Measurements from ENCODE around the gene APOL3.
"Not testable (repeated sequence)": the region's sequence is repeated elsewhere in the genome, so short reads cannot be mapped to it uniquely, and the experiment has no call there.

Gene APOL3

GRCh38 chr22:36160499-36160942, at the start of gene APOL3:
Gene APOL3 (minus strand): TSS chr22:36160755. CDS start chr22:36149055, 11,700 bp downstream.
- peak; percentile 66 for DNase-seq (ENCODE audit: low read depth)

GRCh38 chr22:36210224-36210623, 49.7 kb upstream of the APOL3 start:
- no peak for DNase-seq (ENCODE audit: low read depth)

- not testable (repeated sequence) for DNase-seq (ENCODE audit: low read depth)
Observed at GRCh38 chr22:36209488-36209908, 48.9 kb upstream of the APOL3 start.

GRCh38 chr22:36208914-36209313, 48.4 kb upstream of the APOL3 start:
- no peak for DNase-seq (ENCODE audit: low read depth)

- DNase-seq (ENCODE audit: low read depth) = no peak
Observed at GRCh38 chr22:36208162-36208765, 47.7 kb upstream of the APOL3 start.

- DNase-seq (ENCODE audit: low read depth) = no peak
Observed at GRCh38 chr22:36206255-36206654, 45.7 kb upstream of the APOL3 start.

- not testable (repeated sequence) for DNase-seq (ENCODE audit: low read depth)
Observed at GRCh38 chr22:36205573-36205972, 45.0 kb upstream of the APOL3 start.

GRCh38 chr22:36204632-36205015, 44.1 kb upstream of the APOL3 start:
- no peak for DNase-seq (ENCODE audit: low read depth)

- DNase-seq (ENCODE audit: low read depth) = no peak
Observed at GRCh38 chr22:36204001-36204631, 43.6 kb upstream of the APOL3 start.

- not testable (repeated sequence) for DNase-seq (ENCODE audit: low read depth)
Observed at GRCh38 chr22:36203441-36203840, 42.9 kb upstream of the APOL3 start.

- not testable (repeated sequence) for DNase-seq (ENCODE audit: low read depth)
Observed at GRCh38 chr22:36202906-36203305, 42.4 kb upstream of the APOL3 start.

GRCh38 chr22:36201630-36202319, 41.2 kb upstream of the APOL3 start, which contains the start of gene APOL4:
Gene APOL4 (minus strand): TSS chr22:36201809. CDS start chr22:36201734, 75 bp downstream.
- DNase-seq (ENCODE audit: low read depth) = peak; percentile 34

GRCh38 chr22:36201025-36201424, 40.5 kb upstream of the APOL3 start:
- not testable (repeated sequence) for DNase-seq (ENCODE audit: low read depth)

GRCh38 chr22:36199001-36199551, 38.5 kb upstream of the APOL3 start:
- no peak for DNase-seq (ENCODE audit: low read depth)

GRCh38 chr22:36198536-36198935, 38.0 kb upstream of the APOL3 start:
- no peak for DNase-seq (ENCODE audit: low read depth)

- DNase-seq (ENCODE audit: low read depth) = no peak
Observed at GRCh38 chr22:36197514-36198146, 37.1 kb upstream of the APOL3 start.

- peak; percentile 80 for DNase-seq (ENCODE audit: low read depth)
Observed at GRCh38 chr22:36197065-36197440, 36.5 kb upstream of the APOL3 start.

GRCh38 chr22:36196254-36197064, 35.9 kb upstream of the APOL3 start:
- peak; percentile 29 for DNase-seq (ENCODE audit: low read depth)

- DNase-seq (ENCODE audit: low read depth) = peak; percentile 81
Observed at GRCh38 chr22:36194971-36195370, 34.4 kb upstream of the APOL3 start.

- no peak for DNase-seq (ENCODE audit: low read depth)
Observed at GRCh38 chr22:36194385-36194784, 33.8 kb upstream of the APOL3 start.

- no peak for DNase-seq (ENCODE audit: low read depth)
Observed at GRCh38 chr22:36193577-36193976, 33.0 kb upstream of the APOL3 start.
